Measurements from ENCODE around the gene TASOR. TPM values are rescaled to one million over a fixed set of nuclear protein-coding genes. Genes with fewer than 3 reads are reported as not detected.

The TASOR gene
- total and polyA plus RNA-seq, 9 of the 15 experiments (the other 6 are each of a cell fraction or from before 2014, with no cell fraction given): 16.4 to 68.7 (median 33.7) TPM

GRCh38 chr3:56680054-56680580 lies 2.9 kb downstream of the TASOR start:
- FAIRE-seq: no peak
- CTCF ChIA-PET (ENCODE audit: low intra/inter-chr PET ratio): no interaction called here
- intact Hi-C loops (cut with micrococcal nuclease): no loop called here

More at GRCh38 chr3:56680054-56680580, 2.9 kb downstream of the TASOR start:
- ATAC-seq (no peak), DNase-seq (ENCODE audit: extremely low read depth in 1 of 4, low spot score in 3 of 4) (no peak)
- Histone ChIP-seq H2AFZ (ENCODE audit: low read depth, low read length) (no peak overlapping the region), H3K9ac (ENCODE audit: insufficient read depth in 1 of 2, low read depth in 2 of 2, low read length in 2 of 2) (0 out of 4 replicates have a peak overlapping the region, but pooled peaks of 1 of the 2 experiments have one; percentile 91), H3K9me1 (ENCODE audit: control insufficient read depth, insufficient read depth, low read length) (no peaks in the 10 kb centered on the region), H3K4me1 (replicated peaks in 1 of 2; ENCODE audit: control insufficient read depth in 2 of 2, insufficient read depth in 2 of 2, low read length in 2 of 2) (peaks cover 2 to 10% of the 10 kb centered on the region in 2 experiments; a peak in 3 of 5 replicates), H4K20me1 (replicated peaks; ENCODE audit: control insufficient read depth, insufficient read depth, low read length) (no peaks in the 10 kb centered on the region), H3K36me3 (ENCODE audit: control insufficient read depth, insufficient read depth, low read length) (peaks cover 28% of the 10 kb centered on the region; the same call in 2 of the 3 replicates), H3K27ac (ENCODE audit: extremely low read depth, low read depth, low read length) (no peak overlapping the region), H3K4me3 (no peak overlapping the region; the same call in 1 of the 2 replicates), H3K4me2 (ENCODE audit: insufficient read depth, low read length) (peak overlapping the region; percentile 31; the same call in 1 of the 2 replicates), H3K79me2 (ENCODE audit: control insufficient read depth, insufficient read depth, low read length) (peaks cover 68% of the 10 kb centered on the region), H3K9me3 (replicated peaks; ENCODE audit: control insufficient read depth, insufficient read depth, low read depth, low read length) (peaks cover 7% of the 10 kb centered on the region), H3K27me3 (ENCODE audit: control insufficient read depth in 2 of 2, insufficient read depth in 2 of 2, low read length in 2 of 2) (no peaks in the 10 kb centered on the region)
- POLR2A ChIA-PET: no interaction called here
- BruUV-seq (replicated peaks): no TSS peak
- in situ Hi-C loops (cut with MboI): no loop called here
- peak; percentile 79 for TF ChIP-seq BCOR (IDR thresholded peaks at IDR 0.05)
- no peak for TF ChIP-seq SMAD1 (IDR thresholded peaks at IDR 0.05; ENCODE audit: low read depth, low read length, partially characterized antibody)
- no peak for TF ChIP-seq MXD1 (CRISPR knock-in tag; IDR thresholded peaks at IDR 0.05; ENCODE audit: borderline replicate concordance, poor library complexity, severe bottlenecking)
- no peak for TF ChIP-seq NFIC (IDR thresholded peaks at IDR 0.05)
- no peak for TF ChIP-seq ZNF217 (CRISPR knock-in tag; IDR thresholded peaks at IDR 0.05)
- peak; percentile 84 for TF ChIP-seq RBM25 (IDR thresholded peaks at IDR 0.05; ENCODE audit: low read depth, low read length, severe bottlenecking)
- TF ChIP-seq FOSL1 (tag; conservative IDR thresholded peaks at IDR 0.05): no peak
- no peak for TF ChIP-seq HNRNPLL (IDR thresholded peaks at IDR 0.05; ENCODE audit: low read depth, low read length, poor library complexity, severe bottlenecking)
- no peak for TF ChIP-seq TEAD2 (tag; IDR thresholded peaks at IDR 0.05)
- no peak for TF ChIP-seq ATF4 (CRISPR knock-in tag; IDR thresholded peaks at IDR 0.05)
- no peak for TF ChIP-seq FOXK2 (conservative IDR thresholded peaks at IDR 0.05 in 1 of 2, IDR thresholded peaks at IDR 0.05 in 1 of 2; ENCODE audit: low read depth in 2 of 2)
- no peak for TF ChIP-seq DDX20 (tag; IDR thresholded peaks at IDR 0.05; ENCODE audit: low read depth)
- TF ChIP-seq HMG20A (CRISPR knock-in tag; conservative IDR thresholded peaks at IDR 0.05): no peak
- TF ChIP-seq CBX3 (IDR thresholded peaks at IDR 0.05; ENCODE audit: borderline replicate concordance in 1 of 2, low read length in 2 of 2): 0 out of 3 replicates have a peak, but pooled peaks of 1 of the 2 experiments have one; percentile 15
- TF ChIP-seq KDM1A (IDR thresholded peaks at IDR 0.05): 0 out of 4 replicates have a peak, but pooled peaks of 1 of the 2 experiments have one; percentile 29
- no peak for TF ChIP-seq NFXL1 (CRISPR knock-in tag; IDR thresholded peaks at IDR 0.05)
